HepG2 (cell line): ENCODE results near the gene SUSD2. TPM values are rescaled to one million over a fixed set of nuclear protein-coding genes. Genes with fewer than 3 reads are reported as not detected.
A peak's percentile ranks its signal among the peaks of the same experiment; 100 is the strongest.

ENCODE experiments used
- ARID4A ChIP-seq: sonication (generic); formaldehyde crosslinking; IDR thresholded peaks from 2 replicates; pipeline ENCODE4 v1.5.0; 2020; ENCODE audit warnings: mild to moderate bottlenecking, missing genetic modification reagents, borderline replicate concordance
- CBX5 ChIP-seq: sonication (generic); formaldehyde crosslinking; IDR thresholded peaks from 2 replicates; pipeline ENCODE4 v1.4.0; 2020; ENCODE audit warnings: missing genetic modification reagents, borderline replicate concordance
- HDAC1 ChIP-seq: sonication (generic); formaldehyde crosslinking; IDR thresholded peaks from 2 replicates; pipeline ENCODE4 v1.5.1; 2020; ENCODE audit warnings: mild to moderate bottlenecking, missing genetic modification reagents
- HMG20B ChIP-seq: conservative IDR thresholded peaks from 2 replicates; pipeline ENCODE4 v1.6.1; 2016; ENCODE audit warnings: missing genetic modification reagents, missing compliant biosample characterization
- HNF4G ChIP-seq, 2 experiments: sonication (generic) in 1 of 2; formaldehyde crosslinking in 1 of 2; IDR thresholded peaks; 2 replicates each; pipeline versions ENCODE4 v1.4.0 to v1.6.1; 2011 to 2020; ENCODE audit warnings: borderline replicate concordance in 2 of 2, low read depth in 2 of 2, mild to moderate bottlenecking in 2 of 2, low read length in 1 of 2, missing genetic modification reagents in 1 of 2, moderate library complexity in 1 of 2
- RBAK ChIP-seq: sonication (generic); formaldehyde crosslinking; IDR thresholded peaks from 2 replicates; pipeline ENCODE4 v1.5.1; 2020; ENCODE audit warnings: mild to moderate bottlenecking, missing genetic modification reagents
- SP2 ChIP-seq: sonication (generic); formaldehyde crosslinking; IDR thresholded peaks from 2 replicates; pipeline ENCODE4 v1.5.1; 2020; ENCODE audit warnings: mild to moderate bottlenecking, missing genetic modification reagents
- TEAD3 ChIP-seq: optimal IDR thresholded peaks from 2 replicates; pipeline ENCODE3; 2016; ENCODE audit warnings: borderline replicate concordance
- ZEB1 ChIP-seq: IDR thresholded peaks from 2 replicates; pipeline ENCODE4 v1.6.1; 2012; ENCODE audit warnings: mild to moderate bottlenecking, low read depth, inconsistent platforms; ENCODE audit not compliant: insufficient replicate concordance
- ZFYVE20 ChIP-seq: sonication (generic); formaldehyde crosslinking; IDR thresholded peaks from 2 replicates; pipeline ENCODE4 v1.8.0; 2023; ENCODE audit warnings: low read depth, mild to moderate bottlenecking, moderate library complexity, missing genetic modification reagents, borderline replicate concordance
- ZNF33A ChIP-seq: sonication (generic); formaldehyde crosslinking; IDR thresholded peaks from 2 replicates; pipeline ENCODE4 v1.5.1; 2020; ENCODE audit warnings: missing genetic modification reagents, mild to moderate bottlenecking, moderate library complexity, borderline replicate concordance
- ZNF883 ChIP-seq: sonication (generic); formaldehyde crosslinking; IDR thresholded peaks from 2 replicates; pipeline ENCODE4 v1.5.1; 2020; ENCODE audit warnings: mild to moderate bottlenecking, missing genetic modification reagents; ENCODE audit errors: not compliant biosample characterization
- polyA plus RNA-seq, 8 experiments: library from polyadenylated mRNA; depleted of rRNA in 3 of 8; stranded (reverse) in 7 of 8; unstranded in 1 of 8; fragments of >200 nt; fragmentation: Illumina TruSeq in 4 of 8; extraction: Trizol in 4 of 8; gene quantifications; 2 replicates each; pipeline versions ENCODE4 v1.2.1 to v1.2.3, GENCODE V29; 2011 to 2016; ENCODE audit warnings: low read depth in 4 of 8, missing spikeins in 1 of 8, mixed read lengths in 1 of 8; ENCODE audit not compliant: insufficient read depth in 1 of 8
- total RNA-seq, 5 experiments: library from RNA; depleted of rRNA; stranded (reverse); fragments of >200 nt; fragmentation: Illumina TruSeq; extraction: Trizol; gene quantifications; 2 replicates each; pipeline ENCODE4 v1.2.3, GENCODE V29; 2016; ENCODE audit warnings: low read depth in 1 of 5
- TF ChIP-seq, protein P1 (sequence below): sonication (generic); formaldehyde crosslinking; IDR thresholded peaks from 2 replicates; pipeline ENCODE4 v1.4.0; 2020; ENCODE audit warnings: low read depth, missing genetic modification reagents
- TF ChIP-seq, protein P2 (sequence below): sonication (generic); formaldehyde crosslinking; IDR thresholded peaks from 2 replicates; pipeline ENCODE4 v1.5.0; 2020; ENCODE audit warnings: mild to moderate bottlenecking, missing genetic modification reagents
- TF ChIP-seq, protein P3 (sequence below): sonication (generic); formaldehyde crosslinking; conservative IDR thresholded peaks from 2 replicates; pipeline ENCODE4 v1.8.0; 2022; ENCODE audit warnings: missing genetic modification reagents

Gene SUSD2
- total and polyA plus RNA-seq, 2 of the 13 experiments (the other 11 are each of a cell fraction or from before 2014, with no cell fraction given) = 2.1 to 11.0 TPM

DNA sequence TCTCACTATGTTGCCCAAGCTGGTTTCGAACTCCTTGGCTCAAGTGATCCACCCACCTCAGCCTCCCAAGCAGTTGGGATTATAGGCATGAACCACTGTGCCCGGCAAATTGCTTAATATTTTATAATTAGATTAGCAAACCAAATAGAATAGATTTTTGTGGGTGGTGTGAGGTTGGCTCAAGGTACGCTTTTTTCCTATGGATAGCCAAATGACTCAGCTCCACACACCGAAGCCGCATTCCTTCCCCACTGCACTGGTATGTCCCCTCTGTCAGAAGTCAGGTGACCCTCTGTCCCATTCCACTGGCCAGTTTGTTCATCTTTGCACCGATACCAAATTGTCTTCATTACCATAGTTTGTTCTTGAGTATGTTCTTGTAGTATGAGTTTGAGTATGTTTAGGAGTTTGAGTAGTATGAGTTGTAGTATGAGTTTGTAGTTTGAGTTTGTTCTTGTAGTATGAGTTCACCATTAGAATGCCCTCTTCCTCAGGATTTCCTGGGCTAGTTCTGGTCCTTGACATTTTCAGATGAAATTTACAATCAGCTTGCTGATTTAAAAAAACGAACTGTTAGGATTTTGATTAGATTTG, 19.4 kb downstream of the SUSD2 start (continued):
- TF ChIP-seq, protein P1, sequence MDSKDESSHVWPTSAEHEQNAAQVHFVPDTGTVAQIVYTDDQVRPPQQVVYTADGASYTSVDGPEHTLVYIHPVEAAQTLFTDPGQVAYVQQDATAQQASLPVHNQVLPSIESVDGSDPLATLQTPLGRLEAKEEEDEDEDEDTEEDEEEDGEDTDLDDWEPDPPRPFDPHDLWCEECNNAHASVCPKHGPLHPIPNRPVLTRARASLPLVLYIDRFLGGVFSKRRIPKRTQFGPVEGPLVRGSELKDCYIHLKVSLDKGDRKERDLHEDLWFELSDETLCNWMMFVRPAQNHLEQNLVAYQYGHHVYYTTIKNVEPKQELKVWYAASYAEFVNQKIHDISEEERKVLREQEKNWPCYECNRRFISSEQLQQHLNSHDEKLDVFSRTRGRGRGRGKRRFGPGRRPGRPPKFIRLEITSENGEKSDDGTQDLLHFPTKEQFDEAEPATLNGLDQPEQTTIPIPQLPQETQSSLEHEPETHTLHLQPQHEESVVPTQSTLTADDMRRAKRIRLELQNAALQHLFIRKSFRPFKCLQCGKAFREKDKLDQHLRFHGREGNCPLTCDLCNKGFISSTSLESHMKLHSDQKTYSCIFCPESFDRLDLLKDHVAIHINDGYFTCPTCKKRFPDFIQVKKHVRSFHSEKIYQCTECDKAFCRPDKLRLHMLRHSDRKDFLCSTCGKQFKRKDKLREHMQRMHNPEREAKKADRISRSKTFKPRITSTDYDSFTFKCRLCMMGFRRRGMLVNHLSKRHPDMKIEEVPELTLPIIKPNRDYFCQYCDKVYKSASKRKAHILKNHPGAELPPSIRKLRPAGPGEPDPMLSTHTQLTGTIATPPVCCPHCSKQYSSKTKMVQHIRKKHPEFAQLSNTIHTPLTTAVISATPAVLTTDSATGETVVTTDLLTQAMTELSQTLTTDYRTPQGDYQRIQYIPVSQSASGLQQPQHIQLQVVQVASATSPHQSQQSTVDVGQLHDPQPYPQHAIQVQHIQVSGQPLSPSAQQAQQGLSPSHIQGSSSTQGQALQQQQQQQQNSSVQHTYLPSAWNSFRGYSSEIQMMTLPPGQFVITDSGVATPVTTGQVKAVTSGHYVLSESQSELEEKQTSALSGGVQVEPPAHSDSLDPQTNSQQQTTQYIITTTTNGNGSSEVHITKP (CRISPR knock-in tag) = peak; percentile 60; the same call in 1 of the 2 replicates
- TF ChIP-seq SP2 (CRISPR knock-in tag) (no peak), ARID4A (CRISPR knock-in tag) (no peak), ZNF33A (CRISPR knock-in tag) (no peak), CBX5 (no peak), TEAD3 (CRISPR knock-in tag) (peak; percentile 76), ZNF883 (no peak), ZFYVE20 (CRISPR knock-in tag) (no peak), ZEB1 (no peak), HNF4G (IDR thresholded peaks at IDR 0.05; ENCODE audit: borderline replicate concordance, low read depth, low read length) (peak; percentile 13; the same call in 1 of the 2 replicates), HNF4G (CRISPR knock-in tag; IDR thresholded peaks at IDR 0.05; ENCODE audit: borderline replicate concordance, low read depth) (no peak), HDAC1 (CRISPR knock-in tag) (no peak), RBAK (no peak), HMG20B (CRISPR knock-in tag) (no peak)
- TF ChIP-seq, protein P2, sequence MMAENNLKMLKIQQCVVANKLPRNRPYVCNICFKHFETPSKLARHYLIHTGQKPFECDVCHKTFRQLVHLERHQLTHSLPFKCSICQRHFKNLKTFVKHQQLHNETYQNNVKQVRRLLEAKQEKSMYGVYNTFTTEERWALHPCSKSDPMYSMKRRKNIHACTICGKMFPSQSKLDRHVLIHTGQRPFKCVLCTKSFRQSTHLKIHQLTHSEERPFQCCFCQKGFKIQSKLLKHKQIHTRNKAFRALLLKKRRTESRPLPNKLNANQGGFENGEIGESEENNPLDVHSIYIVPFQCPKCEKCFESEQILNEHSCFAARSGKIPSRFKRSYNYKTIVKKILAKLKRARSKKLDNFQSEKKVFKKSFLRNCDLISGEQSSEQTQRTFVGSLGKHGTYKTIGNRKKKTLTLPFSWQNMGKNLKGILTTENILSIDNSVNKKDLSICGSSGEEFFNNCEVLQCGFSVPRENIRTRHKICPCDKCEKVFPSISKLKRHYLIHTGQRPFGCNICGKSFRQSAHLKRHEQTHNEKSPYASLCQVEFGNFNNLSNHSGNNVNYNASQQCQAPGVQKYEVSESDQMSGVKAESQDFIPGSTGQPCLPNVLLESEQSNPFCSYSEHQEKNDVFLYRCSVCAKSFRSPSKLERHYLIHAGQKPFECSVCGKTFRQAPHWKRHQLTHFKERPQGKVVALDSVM (CRISPR knock-in tag) = no peak
- TF ChIP-seq, protein P3, sequence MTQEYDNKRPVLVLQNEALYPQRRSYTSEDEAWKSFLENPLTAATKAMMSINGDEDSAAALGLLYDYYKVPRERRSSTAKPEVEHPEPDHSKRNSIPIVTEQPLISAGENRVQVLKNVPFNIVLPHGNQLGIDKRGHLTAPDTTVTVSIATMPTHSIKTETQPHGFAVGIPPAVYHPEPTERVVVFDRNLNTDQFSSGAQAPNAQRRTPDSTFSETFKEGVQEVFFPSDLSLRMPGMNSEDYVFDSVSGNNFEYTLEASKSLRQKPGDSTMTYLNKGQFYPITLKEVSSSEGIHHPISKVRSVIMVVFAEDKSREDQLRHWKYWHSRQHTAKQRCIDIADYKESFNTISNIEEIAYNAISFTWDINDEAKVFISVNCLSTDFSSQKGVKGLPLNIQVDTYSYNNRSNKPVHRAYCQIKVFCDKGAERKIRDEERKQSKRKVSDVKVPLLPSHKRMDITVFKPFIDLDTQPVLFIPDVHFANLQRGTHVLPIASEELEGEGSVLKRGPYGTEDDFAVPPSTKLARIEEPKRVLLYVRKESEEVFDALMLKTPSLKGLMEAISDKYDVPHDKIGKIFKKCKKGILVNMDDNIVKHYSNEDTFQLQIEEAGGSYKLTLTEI (CRISPR knock-in tag) = no peak
